ENCODE measurements around the gene ABCF3. TPM values are rescaled to one million over a fixed set of nuclear protein-coding genes. Genes with fewer than 3 reads are reported as not detected.

Gene ABCF3
- total RNA-seq, 1 donor from 2014 or later, result 60.5 TPM

GRCh38 chr3:184175981-184176376 lies 10.0 kb upstream of the ABCF3 start:
- H3K27me3 Mint-ChIP-seq (ENCODE audit: unreplicated experiment), result no peaks in the 10 kb centered on the region
- DNase-seq (ENCODE audit: extremely low spot score, unreplicated experiment), result no peak
- TF ChIP-seq CTCF (IDR thresholded peaks at IDR 0.05), result no peak
- no peaks in the 10 kb centered on the region for H3K9me3 Mint-ChIP-seq (ENCODE audit: unreplicated experiment)
- H3K4me1 Mint-ChIP-seq (ENCODE audit: unreplicated experiment), result peaks cover 60% of the 10 kb centered on the region
- peak overlapping the region; percentile 97 for H3K4me3 Mint-ChIP-seq (ENCODE audit: unreplicated experiment)
- peaks cover 30% of the 10 kb centered on the region for H3K36me3 Mint-ChIP-seq (ENCODE audit: unreplicated experiment)
- peak overlapping the region; percentile 94 for H3K27ac Mint-ChIP-seq (ENCODE audit: unreplicated experiment)

GRCh38 chr3:184176377-184177330 lies 9.3 kb upstream of the ABCF3 start:
- H3K4me1 Mint-ChIP-seq (ENCODE audit: unreplicated experiment), result peaks cover 53% of the 10 kb centered on the region
- no peaks in the 10 kb centered on the region for H3K9me3 Mint-ChIP-seq (ENCODE audit: unreplicated experiment)
- no peak for TF ChIP-seq CTCF (IDR thresholded peaks at IDR 0.05)
- DNase-seq (ENCODE audit: extremely low spot score, unreplicated experiment), result peak; percentile 94
- no peaks in the 10 kb centered on the region for H3K27me3 Mint-ChIP-seq (ENCODE audit: unreplicated experiment)
- H3K4me3 Mint-ChIP-seq (ENCODE audit: unreplicated experiment), result peak overlapping the region; percentile 97
- H3K27ac Mint-ChIP-seq (ENCODE audit: unreplicated experiment), result peak overlapping the region; percentile 94
- peaks cover 26% of the 10 kb centered on the region for H3K36me3 Mint-ChIP-seq (ENCODE audit: unreplicated experiment)

- Mint-ChIP-seq H3K27ac (ENCODE audit: unreplicated experiment) (peak overlapping the region; percentile 94), H3K9me3 (ENCODE audit: unreplicated experiment) (no peaks in the 10 kb centered on the region), H3K4me3 (ENCODE audit: unreplicated experiment) (peak overlapping the region; percentile 97), H3K4me1 (ENCODE audit: unreplicated experiment) (peaks cover 46% of the 10 kb centered on the region), H3K36me3 (ENCODE audit: unreplicated experiment) (peaks cover 26% of the 10 kb centered on the region), H3K27me3 (ENCODE audit: unreplicated experiment) (no peaks in the 10 kb centered on the region)
- no peak for DNase-seq (ENCODE audit: extremely low spot score, unreplicated experiment)
- no peak for TF ChIP-seq CTCF (IDR thresholded peaks at IDR 0.05)
These were observed 8.7 kb upstream of the ABCF3 start for GRCh38 chr3:184177331-184177731.

- Mint-ChIP-seq H3K36me3 (ENCODE audit: unreplicated experiment) (peaks cover 30% of the 10 kb centered on the region), H3K27me3 (ENCODE audit: unreplicated experiment) (no peaks in the 10 kb centered on the region), H3K4me3 (ENCODE audit: unreplicated experiment) (peak overlapping the region; percentile 44), H3K9me3 (ENCODE audit: unreplicated experiment) (no peaks in the 10 kb centered on the region), H3K4me1 (ENCODE audit: unreplicated experiment) (peaks cover 41% of the 10 kb centered on the region), H3K27ac (ENCODE audit: unreplicated experiment) (peak overlapping the region; percentile 56)
- no peak for TF ChIP-seq CTCF (IDR thresholded peaks at IDR 0.05)
- no peak for DNase-seq (ENCODE audit: extremely low spot score, unreplicated experiment)
These were observed 8.2 kb upstream of the ABCF3 start for GRCh38 chr3:184177767-184178306.

- DNase-seq (ENCODE audit: extremely low spot score, unreplicated experiment), result no peak
- Mint-ChIP-seq H3K27ac (ENCODE audit: unreplicated experiment) (no peak overlapping the region), H3K36me3 (ENCODE audit: unreplicated experiment) (peaks cover 35% of the 10 kb centered on the region), H3K27me3 (ENCODE audit: unreplicated experiment) (no peaks in the 10 kb centered on the region), H3K9me3 (ENCODE audit: unreplicated experiment) (no peaks in the 10 kb centered on the region), H3K4me1 (ENCODE audit: unreplicated experiment) (peaks cover 37% of the 10 kb centered on the region), H3K4me3 (ENCODE audit: unreplicated experiment) (no peak overlapping the region)
- no peak for TF ChIP-seq CTCF (IDR thresholded peaks at IDR 0.05)
These were observed 7.4 kb upstream of the ABCF3 start for GRCh38 chr3:184178521-184179138.

All from osteocyte (in vitro differentiated cells).